Uterus (tissue), 4 donors: Measurements from ENCODE around the gene PPP3CA. TPM values are rescaled to one million over a fixed set of nuclear protein-coding genes. Genes with fewer than 3 reads are reported as not detected.

ENCODE experiments used
- DNase-seq, 2 donors: peaks; one replicate each; pipeline ENCODE4 v3.0.0-alpha.2; 2019 to 2020
- H3K27ac ChIP-seq, 2 donors: fragments of 200-600 bp; sonication (generic); 1 replicate in 1 of 2; 2 replicates in 1 of 2; pipeline ENCODE4 v1.5.1; 2016 to 2018
- H3K27me3 ChIP-seq, 2 donors: fragments of 200-600 bp; sonication (generic); one replicate each; pipeline ENCODE4 v1.5.1; 2018 to 2019; ENCODE audit warnings: control low read depth in 1 of 2
- H3K36me3 ChIP-seq, 2 donors: fragments of 200-600 bp; sonication (generic); one replicate each; pipeline ENCODE4 v1.5.1; 2019; ENCODE audit warnings: control low read depth in 1 of 2
- H3K4me1 ChIP-seq, 2 donors: fragments of 200-600 bp; sonication (generic); one replicate each; pipeline ENCODE4 v1.5.1; 2018 to 2019; ENCODE audit warnings: control low read depth in 1 of 2
- H3K4me3 ChIP-seq, 2 donors: fragments of 200-600 bp; sonication (generic); 1 replicate in 1 of 2; 2 replicates in 1 of 2; pipeline ENCODE4 v1.5.1; 2018 to 2019; ENCODE audit warnings: mild to moderate bottlenecking in 1 of 2
- H3K9me3 ChIP-seq, 2 donors: fragments of 200-600 bp; sonication (generic); one replicate each; pipeline ENCODE4 v1.5.1; 2019; ENCODE audit warnings: control low read depth in 1 of 2
- POLR2A ChIP-seq, 2 donors: fragments of 450-650 bp; IDR thresholded peaks; one replicate each; pipeline ENCODE4 v1.6.1; 2016; ENCODE audit warnings: antibody characterized with exemption in 2 of 2, mild to moderate bottlenecking in 1 of 2, moderate library complexity in 1 of 2
- intact Hi-C: fragments of 100-400 bp; cut with DNase I; formaldehyde crosslinking; loops from one replicate; pipeline ENCODE4 v1.15.1; 2023; ENCODE audit warnings: low total_unique reads
- total RNA-seq, 4 donors: library from RNA; depleted of rRNA in 3 of 4; stranded (reverse); fragments of >200 nt in 3 of 4; gene quantifications; one replicate each; pipeline versions ENCODE4 v1.1.0 to v1.2.4, GENCODE V29; 2014 to 2023
- TF ChIP-seq, protein P1 (sequence below), 4 experiments: fragments of 200-600 bp in 2 of 4; fragments of 450-650 bp in 2 of 4; sonication (generic) in 2 of 4; IDR thresholded peaks; one replicate each; pipeline ENCODE4 v1.5.1; 2016 to 2019; ENCODE audit warnings: antibody characterized with exemption in 4 of 4, mild to moderate bottlenecking in 2 of 4, moderate library complexity in 1 of 4
- donor health status: DM: yes; HTN: yes; CAD: no.

PPP3CA gene
- total RNA-seq, 4 donors from 2014 or later = 32.8 to 70.0 (median 39.8) TPM

DNA sequence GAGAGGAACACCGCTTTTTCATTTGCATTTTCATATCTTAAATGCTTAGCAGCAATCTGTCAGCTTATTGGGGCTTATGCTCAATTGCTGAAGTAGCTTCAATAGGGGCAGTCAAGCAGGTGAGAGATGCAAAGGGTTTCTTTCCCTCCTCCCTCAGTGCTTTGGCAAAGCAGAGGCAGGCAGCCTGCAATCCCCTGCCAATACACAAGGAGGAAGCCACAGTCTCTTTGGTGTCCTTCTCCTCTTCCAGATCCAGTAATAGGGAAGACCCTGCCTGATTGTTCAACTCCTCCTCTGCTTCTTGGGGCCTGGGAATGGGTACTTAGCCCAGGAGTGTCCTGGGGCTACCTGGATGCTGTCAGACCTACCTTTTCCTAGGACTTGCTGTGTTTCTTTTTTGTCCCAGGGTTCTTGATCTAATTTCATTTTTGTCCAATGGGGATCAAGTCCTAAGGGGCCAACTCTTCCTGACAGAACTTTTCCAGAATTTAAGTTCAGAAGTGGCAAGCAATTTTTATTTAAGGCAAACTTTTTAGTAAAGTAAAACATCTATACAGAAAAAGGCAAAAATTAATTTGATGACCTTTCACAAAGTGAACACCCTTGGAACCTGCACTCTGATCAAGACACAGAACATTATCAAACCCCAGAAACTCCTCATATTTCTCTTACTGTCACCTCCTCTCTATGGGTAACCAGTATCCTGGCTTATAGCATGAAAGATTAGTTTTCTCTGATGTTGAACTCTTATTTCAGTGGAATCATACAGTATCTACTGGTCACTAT is 260.3 kb downstream of the PPP3CA start:
- Histone ChIP-seq H3K4me3 (no peak overlapping the region), H3K4me1 (no peaks in the 10 kb centered on the region), H3K27me3 (no peaks in the 10 kb centered on the region), H3K9me3 (no peaks in the 10 kb centered on the region), H3K36me3 (no peaks in the 10 kb centered on the region), H3K27ac (no peak overlapping the region)
- TF ChIP-seq POLR2A (IDR thresholded peaks at IDR 0.05) = no peak
- TF ChIP-seq, protein P1, sequence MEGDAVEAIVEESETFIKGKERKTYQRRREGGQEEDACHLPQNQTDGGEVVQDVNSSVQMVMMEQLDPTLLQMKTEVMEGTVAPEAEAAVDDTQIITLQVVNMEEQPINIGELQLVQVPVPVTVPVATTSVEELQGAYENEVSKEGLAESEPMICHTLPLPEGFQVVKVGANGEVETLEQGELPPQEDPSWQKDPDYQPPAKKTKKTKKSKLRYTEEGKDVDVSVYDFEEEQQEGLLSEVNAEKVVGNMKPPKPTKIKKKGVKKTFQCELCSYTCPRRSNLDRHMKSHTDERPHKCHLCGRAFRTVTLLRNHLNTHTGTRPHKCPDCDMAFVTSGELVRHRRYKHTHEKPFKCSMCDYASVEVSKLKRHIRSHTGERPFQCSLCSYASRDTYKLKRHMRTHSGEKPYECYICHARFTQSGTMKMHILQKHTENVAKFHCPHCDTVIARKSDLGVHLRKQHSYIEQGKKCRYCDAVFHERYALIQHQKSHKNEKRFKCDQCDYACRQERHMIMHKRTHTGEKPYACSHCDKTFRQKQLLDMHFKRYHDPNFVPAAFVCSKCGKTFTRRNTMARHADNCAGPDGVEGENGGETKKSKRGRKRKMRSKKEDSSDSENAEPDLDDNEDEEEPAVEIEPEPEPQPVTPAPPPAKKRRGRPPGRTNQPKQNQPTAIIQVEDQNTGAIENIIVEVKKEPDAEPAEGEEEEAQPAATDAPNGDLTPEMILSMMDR (IDR thresholded peaks at IDR 0.05) = no peak
- intact Hi-C loops = no loop called here
- DNase-seq = no peak

DNA sequence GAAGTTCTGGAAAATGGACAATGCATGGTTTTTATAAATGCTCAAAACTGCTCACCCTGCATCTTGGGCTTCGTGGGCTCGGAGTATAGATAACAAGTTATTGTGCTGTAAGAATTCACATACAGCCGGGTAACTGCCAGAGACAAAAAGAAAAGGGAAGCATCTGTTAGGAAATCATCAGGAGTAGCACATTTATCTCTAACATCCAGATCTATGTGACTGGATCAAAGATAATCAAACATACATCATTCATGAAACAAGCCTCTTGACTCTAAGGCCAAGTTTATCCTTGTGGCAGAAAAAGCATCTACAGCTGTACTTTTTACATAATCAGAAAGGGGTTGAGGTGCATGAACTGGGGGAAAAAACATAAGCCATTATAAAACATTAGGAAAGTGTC is 264.2 kb downstream of the PPP3CA start:
- H3K36me3 ChIP-seq = no peaks in the 10 kb centered on the region
- H3K27me3 ChIP-seq = no peaks in the 10 kb centered on the region
- no peaks in the 10 kb centered on the region for H3K9me3 ChIP-seq
- no peak for DNase-seq
- H3K27ac ChIP-seq = no peak overlapping the region
- TF ChIP-seq, protein P1 (IDR thresholded peaks at IDR 0.05) = no peak
- TF ChIP-seq POLR2A (IDR thresholded peaks at IDR 0.05) = no peak
- no peaks in the 10 kb centered on the region for H3K4me1 ChIP-seq
- intact Hi-C loops = no loop called here
- no peak overlapping the region for H3K4me3 ChIP-seq

DNA sequence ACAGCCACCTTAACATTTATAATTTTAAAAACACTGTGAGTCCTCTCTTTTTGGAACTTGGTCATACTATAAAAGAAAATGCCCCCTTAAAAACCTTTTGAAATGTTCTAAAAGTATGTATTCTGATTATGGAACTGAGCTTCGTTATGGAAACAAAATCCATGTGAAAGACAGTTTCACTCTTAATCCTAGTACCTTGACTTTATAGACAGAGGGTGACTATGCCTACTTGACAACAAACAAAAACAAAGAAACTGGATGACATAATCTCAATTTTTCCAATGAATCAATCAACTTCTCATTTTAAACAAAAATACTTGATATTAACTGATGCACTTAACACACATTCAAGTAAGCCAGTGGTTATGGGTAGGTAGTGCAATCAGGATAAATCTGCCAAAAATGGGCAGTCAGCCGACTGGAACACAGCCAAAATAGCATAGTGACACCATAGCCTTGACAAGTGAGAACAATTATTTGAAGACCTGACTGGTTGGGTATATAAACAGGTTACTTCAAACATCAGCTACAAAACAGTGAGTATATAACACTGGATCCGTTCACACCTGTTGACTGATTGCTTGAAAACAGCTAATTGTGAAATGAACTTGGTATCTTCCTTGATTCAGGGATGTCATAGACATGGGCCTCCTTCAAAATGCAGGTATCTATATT is 265.5 kb downstream of the PPP3CA start:
- intact Hi-C loops = no loop called here
- TF ChIP-seq, protein P1 (IDR thresholded peaks at IDR 0.05) = no peak
- no peak for TF ChIP-seq POLR2A (IDR thresholded peaks at IDR 0.05)
- H3K27me3 ChIP-seq = no peaks in the 10 kb centered on the region

DNA sequence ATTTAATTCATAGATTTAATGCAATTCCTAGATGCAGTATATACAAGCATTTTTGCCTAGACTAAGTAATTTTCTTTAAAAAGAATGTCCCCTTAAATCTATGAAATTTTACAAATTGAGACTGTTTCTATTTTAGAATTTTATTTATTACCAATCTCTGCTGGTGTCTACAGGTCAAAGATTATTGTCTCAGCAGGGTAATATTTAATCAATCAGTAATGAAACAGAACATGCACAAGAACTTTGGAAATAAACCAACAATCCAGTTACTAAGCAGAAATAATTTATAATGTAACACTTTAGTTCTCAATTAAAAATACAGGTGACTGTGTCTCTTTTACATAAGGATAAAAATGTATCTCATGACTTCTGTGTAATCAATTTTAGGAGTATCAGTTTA is 266.2 kb downstream of the PPP3CA start:
- H3K36me3 ChIP-seq = no peaks in the 10 kb centered on the region
- no peak for DNase-seq
- no peaks in the 10 kb centered on the region for H3K27me3 ChIP-seq
- no peak overlapping the region for H3K27ac ChIP-seq
- H3K4me3 ChIP-seq = no peak overlapping the region
- intact Hi-C loops = no loop called here
- TF ChIP-seq, protein P1 (IDR thresholded peaks at IDR 0.05) = no peak
- TF ChIP-seq POLR2A (IDR thresholded peaks at IDR 0.05) = no peak
- H3K4me1 ChIP-seq = no peaks in the 10 kb centered on the region
- H3K9me3 ChIP-seq = no peaks in the 10 kb centered on the region

More for the DNA sequence above, 265.5 kb downstream of the PPP3CA start:
- no peak overlapping the region for H3K27ac ChIP-seq
- no peaks in the 10 kb centered on the region for H3K36me3 ChIP-seq
- H3K9me3 ChIP-seq = no peaks in the 10 kb centered on the region
- DNase-seq = no peak
- no peak overlapping the region for H3K4me3 ChIP-seq
- no peaks in the 10 kb centered on the region for H3K4me1 ChIP-seq

DNA sequence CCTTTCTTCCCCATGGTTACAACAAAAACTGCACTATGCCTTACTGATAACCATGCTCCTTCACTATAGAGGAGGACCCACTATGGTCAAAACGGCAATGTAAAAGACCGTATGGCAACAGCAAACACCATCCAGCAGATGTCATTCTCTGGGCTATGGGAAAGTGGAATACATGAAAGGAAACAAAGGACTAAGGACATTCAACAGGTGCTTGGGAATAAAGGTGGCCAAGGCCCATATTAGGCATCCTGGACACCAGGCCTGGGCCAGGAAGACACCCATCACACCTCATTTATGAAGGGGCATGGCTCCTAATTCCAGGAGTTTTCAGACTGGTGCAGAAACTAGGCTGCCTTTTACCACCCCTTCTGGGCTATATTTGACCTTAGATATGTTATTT is 268.4 kb downstream of the PPP3CA start:
- no peak for TF ChIP-seq POLR2A (IDR thresholded peaks at IDR 0.05)
- no peak overlapping the region for H3K27ac ChIP-seq
- intact Hi-C loops = no loop called here

More for the DNA sequence above, 268.4 kb downstream of the PPP3CA start:
- H3K4me3 ChIP-seq = no peak overlapping the region
- H3K36me3 ChIP-seq = no peaks in the 10 kb centered on the region
- H3K9me3 ChIP-seq = no peaks in the 10 kb centered on the region
- H3K27me3 ChIP-seq = no peaks in the 10 kb centered on the region
- no peaks in the 10 kb centered on the region for H3K4me1 ChIP-seq
- no peak for DNase-seq
